HG02970 (cell line): ENCODE results near the gene RIPOR3.
"Not testable (repeated sequence)": the region's sequence is repeated elsewhere in the genome, so short reads cannot be mapped to it uniquely, and the experiment has no call there.

Experiments used
- ATAC-seq: cut with Tn5 transposase; IDR thresholded peaks from one replicate; pipeline ENCODE4 v1.9.1; 2021; ENCODE audit warnings: mild to moderate bottlenecking, moderate library complexity, moderate number of reproducible peaks; ENCODE audit not compliant: unreplicated experiment, low FRiP score

Gene RIPOR3

DNA sequence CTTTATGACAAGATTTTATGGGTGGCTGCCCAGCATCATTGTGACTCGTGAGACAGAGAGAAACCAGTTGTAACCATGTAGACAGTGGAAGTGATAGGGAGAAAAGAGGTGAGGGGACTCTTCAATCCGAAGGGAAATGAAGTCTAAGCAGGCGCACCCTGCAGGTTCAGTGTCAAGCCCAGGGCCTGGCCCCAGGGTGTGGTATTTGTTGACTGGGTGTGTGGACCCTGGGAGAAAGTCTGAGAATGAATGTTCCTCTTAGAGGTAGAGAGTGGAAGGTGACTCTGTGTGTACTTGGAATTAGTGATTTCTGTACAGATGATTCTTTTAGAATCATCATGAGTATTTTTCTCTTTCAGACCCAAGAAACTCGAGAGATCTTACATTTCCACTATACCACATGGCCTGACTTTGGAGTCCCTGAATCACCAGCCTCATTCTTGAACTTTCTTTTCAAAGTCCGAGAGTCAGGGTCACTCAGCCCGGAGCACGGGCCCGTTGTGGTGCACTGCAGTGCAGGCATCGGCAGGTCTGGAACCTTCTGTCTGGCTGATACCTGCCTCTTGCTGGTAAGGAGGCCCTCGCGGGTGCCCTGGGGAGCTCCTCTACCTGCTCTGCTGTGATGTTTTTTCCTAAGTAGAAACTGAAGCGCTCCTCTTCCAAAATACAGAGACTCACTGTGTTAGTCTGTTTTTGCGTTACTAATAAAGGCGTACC is 113.1 kb downstream of the RIPOR3 start:
- ATAC-seq = no peak

DNA sequence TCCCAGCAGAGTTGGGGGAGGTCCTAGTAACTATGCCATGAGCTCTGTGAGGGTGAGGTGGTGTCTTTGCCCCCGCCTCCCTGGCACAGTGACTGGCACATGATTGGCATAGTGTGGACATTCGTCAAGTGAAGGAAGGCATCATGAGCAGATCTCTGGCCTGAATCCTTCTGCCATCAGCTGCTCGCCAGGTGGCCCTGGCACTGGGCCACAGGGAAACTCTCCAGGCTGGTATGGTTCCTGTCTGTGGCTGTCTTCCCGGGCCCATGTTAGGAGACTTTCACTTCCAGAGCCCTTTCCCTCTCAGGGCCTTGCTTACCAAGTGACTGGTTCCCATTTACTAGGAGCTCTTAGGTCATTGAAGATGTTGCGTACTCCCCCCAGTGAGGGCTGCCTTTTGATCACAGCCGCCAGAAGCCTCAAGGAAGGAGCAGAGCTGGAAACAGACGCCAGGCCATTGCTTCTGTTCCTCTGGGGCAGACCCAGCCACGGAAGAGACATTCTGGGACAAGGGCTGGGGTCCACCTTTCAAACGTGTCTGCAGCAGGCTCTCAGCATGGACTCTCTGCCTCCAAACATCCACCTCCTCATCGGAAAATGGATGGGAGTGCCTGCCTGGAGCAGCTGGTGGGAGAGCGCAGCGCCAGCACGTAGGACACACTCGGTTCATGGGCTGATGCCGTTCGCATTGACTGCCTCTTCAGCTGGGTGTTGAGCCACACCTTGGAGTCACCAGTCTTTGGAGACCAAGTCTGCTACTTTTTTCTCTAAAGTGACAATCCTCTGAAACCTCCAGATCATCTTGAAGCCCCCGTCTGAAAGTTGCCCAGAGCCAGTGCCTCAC is 113.9 kb downstream of the RIPOR3 start:
- no peak for ATAC-seq

DNA sequence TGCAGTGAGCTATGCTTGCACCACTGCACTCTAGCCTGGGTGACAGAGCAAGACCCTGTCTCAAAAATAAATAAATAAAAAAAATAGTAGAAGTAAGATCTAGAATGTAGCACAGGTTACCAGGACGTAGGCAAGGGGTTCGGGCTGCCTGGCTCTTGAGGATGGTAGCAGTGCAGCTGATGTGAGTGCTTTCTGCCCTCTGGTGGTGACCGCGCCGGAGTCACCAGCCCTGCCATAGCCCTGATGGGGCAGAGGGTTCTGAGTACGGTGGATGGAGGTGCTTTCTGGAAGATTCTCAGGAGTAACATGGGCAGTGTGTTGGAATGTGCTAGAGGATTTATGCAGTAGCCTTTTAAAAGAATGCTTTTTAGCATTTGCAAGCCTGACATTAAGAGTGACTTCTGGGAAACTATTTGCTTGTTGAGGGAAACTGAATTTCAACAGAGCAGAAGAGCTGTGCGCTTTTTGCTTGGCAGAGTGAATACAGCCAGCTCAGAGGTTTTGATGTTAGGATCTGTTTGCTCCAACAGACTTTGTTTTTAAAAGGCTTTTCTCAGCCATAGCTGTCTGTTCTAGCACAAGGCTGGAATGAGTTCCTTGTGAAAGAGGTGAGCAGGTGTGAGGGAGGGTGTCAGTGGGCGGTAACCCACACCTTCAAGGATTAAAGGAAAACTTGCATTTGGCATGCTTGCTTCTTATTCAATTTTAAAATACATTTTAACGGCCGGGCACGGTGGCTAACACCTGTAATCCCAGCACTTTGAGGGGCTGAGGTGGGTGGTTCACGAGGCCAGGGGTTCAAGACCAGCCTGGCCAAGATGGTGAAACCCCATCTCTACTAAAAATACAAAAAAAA is 115.2 kb downstream of the RIPOR3 start:
- ATAC-seq = no peak

DNA sequence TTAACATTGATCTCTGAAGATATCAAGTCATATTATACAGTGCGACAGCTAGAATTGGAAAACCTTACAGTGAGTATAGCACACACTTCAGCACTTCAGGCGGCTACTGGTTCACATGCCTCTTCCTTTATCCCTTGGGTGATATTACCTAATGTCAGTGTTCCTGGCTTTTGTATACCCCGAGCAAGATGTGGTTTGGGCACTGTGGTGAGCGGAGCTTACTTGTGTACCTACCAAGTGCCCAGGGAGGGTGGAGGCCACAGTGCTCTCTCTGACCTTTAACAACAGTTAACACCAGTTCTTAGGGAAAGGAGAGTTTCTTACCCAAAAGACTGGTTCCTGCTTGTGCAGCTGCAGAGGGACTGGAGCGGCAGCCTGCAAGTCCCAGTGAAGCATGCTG is 116.8 kb downstream of the RIPOR3 start:
- no peak for ATAC-seq

DNA sequence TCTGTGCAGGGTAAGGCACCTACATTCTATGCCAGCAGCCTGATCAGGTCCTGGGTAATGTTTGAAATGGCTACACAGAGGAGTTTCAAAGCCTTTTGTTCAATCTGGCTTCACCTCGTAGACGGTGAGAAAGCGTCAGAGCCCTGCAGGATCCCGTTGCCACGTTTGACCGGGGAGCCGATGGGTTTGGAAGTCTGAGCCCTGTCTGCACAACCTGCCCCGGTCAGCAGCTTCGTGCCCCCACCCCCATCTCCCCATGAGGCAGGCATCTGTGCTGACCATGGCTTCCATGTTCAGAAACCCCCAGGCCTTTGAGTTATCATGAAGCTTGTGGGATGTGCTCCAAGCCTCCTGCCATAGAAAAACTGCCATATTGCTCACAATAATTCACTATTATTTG is 117.2 kb downstream of the RIPOR3 start:
- no peak for ATAC-seq

DNA sequence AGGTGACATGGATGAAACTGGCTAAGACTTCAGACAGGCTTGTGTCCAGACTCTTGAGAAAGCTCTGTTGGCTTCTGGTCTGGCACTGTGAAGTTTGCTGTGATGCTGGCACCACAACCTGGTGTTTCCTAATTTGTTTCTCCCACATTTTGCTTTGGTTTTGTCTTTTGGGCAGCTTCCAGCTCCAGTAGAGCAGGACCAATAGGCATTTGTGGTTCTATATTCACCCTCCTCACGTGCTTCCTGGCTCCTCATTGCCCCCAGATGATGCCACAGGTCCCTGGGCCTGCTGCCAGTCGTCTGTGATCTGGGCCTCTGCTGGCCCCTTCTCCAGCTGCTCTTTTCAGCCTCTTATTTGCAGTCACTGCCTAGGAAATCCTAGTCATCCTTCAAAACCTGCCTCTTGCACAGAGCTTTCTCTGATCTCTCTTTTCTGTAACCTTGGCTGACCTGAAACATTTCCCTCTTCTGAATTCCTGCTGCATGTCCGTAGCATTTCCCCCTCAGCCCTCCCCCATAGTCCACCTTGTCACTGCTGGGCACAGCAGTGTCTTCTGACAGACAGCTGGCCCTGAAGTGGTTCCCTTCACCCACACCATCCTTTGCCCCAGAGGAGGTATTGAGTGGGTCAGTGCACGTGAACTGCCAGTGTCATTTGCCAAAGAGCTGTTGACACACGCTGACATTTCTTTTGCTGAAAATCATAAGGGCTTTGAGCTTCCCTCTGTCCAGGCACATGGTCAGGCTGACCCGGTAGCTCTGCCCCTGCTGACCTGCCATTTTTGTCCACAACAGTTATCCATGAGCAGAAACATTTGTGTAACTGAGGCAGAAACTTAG is 118.2 kb downstream of the RIPOR3 start:
- no peak for ATAC-seq

DNA sequence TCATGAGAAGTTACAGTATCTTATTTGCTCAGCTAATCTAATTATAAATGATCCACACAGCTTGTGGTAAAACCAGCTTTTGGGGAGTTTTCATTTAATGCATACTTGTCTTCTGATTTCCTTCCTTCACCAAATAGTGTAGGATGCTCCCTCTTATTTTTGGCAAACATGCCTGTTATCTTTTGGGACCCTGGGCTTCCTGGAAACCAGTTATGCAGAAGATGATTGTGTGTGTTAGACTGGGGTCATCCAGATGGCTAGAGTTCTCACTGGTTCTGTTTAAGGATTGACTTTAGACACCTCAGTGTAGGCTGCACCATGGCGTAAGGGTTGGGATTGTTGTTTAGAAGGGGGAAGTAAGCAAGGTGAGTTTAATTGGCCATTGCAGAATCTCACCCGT is 119.9 kb downstream of the RIPOR3 start:
- no peak for ATAC-seq

DNA sequence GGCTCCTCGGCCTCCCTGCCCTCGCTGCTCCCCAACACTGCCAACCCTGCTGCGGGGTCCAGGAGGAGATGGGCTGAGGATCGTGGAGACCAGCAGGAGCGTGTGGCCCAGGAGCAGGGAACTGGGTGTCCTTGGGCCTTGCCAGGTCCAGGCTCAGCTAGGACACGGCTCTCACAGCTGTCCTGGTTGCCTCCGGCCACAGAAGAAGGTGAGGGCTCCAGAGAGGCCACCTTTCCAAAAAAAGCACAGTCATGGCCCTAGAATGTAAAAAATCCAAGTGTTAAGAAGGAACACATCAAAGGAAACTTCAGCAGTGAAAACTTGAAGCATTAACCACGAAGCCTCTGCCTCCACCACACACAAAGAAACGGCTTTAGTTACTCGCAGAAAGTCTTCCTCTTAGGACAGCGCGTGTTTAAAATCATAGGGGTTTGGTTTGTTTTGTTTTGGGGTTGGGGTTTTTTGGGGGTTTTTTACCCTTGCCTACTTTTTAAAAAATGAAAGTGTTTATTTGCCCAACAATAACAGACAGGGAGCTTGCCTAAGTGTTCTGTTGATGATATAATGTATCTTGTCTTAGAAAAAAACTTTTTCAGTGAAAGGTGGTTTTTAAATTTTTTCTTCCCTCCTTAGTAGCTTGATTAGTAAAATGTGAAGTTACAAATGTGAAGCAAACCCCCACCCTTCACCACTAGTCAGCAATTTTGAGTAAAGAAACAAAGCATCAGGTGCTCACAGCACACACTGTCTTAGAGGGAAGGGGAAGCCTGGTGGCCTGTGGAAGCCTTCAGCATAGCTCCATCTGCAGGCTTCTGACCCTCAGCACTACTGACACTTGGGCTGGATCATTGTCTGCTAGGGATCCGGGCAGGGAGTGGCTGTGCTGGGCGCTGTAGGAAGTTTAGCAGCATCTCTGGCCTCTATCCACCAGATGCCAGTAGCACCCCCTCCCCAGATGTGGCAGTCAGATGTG is 121.2 kb downstream of the RIPOR3 start:
- no peak for ATAC-seq

DNA sequence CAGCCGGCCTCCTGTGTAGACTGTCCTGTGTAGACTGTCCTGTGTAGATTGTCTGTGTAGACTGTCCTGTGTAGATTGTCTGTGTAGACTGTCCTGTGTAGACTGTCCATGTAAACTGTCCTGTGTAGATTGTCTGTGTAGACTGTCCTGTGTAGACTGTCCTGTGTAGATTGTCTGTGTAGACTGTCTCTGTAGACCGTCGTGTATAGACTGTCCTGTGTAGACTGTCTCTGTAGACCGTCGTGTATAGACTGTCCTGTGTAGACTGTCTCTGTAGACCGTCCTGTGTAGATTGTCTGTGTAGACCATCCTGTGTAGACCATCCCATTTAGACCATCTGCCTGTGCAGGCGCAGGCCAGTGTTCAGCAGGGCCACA is 121.9 kb downstream of the RIPOR3 start:
- ATAC-seq = not testable (repeated sequence)

DNA sequence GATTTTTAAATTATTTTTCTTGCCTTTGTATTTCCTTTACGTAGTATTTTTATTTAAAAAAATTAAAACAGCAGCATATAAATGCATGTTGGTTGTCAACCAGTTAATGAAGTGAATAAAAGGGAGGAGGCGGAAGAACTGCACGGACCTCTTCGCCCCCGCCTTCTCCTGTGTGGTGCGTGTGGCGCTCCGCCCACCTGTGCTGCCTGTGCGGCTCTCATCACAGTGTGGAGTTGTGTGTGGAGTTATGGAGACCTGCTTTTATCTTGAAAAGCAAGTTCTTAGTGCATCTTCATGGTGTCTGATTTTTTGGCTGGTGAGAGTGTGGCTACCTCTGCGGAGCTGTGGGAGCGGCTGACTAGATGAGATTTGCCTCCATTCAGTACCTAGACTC is 122.8 kb downstream of the RIPOR3 start:
- no peak for ATAC-seq

DNA sequence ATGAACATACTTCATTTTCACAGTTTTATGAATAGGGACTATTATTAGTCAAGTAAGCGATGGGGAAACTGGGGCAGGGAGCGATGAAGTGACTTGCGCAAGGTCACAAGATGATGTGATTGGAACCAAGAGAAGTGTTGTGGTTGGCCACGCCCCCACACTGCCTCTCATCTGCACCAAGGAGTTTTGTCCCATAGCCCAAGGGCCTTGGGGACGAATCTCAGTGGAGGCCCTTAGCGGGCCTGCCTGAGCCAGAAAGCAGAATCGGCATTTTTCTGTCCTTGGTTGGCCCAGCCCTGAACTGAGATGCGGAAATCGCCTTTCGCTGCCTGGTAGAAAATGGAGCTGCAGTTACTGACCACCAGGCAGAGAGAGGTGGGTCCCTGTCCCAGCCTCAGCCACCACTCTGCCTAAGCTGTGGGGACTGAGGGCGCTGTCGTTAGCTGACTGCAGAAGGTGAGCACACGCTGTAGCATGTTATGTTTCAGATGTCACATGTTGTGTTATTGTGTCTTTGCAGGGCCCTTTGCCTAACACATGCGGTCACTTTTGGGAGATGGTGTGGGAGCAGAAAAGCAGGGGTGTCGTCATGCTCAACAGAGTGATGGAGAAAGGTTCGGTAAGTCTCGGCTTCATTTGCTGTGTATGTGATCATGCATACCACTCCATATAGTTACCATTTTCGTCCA is 123.3 kb downstream of the RIPOR3 start:
- ATAC-seq = no peak

DNA sequence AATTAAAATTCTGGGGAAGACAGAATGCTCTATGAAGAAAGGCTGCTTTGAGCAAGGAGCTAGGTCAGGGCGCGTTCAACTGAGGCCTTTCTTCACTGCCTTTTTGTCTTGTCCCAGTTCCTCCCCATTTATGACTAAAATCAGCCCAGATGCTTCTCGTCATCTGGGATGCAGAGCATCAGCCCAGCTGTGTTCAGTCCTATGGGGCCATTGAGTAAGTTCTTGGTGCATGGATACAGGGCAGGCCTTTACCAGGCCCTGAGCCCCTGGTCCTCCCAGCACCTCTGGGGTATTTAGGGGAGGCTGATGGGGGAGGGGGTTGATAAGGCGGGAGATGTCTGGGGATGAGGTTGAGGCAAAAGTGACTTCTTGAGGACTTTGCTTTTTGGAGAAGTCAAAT is 125.5 kb downstream of the RIPOR3 start:
- no peak for ATAC-seq

DNA sequence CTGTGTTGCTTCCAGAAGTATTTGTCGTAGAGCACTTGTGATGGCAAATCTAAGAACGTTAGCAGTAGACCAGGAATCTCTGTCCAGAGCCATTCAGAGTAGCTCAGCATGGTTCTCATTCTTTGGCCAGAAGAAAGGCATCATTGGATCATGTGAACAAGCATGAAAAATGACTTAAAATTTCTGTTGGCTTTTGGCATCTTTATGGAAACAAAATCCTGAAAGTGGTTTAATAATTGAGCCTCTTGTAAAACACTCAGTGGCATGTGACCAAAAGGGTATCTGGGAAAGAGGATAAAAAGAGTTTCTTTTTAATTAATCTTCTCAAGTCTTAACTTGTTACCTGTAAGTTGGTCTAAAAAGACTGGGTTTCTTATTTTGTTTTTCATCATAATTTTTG is 126.0 kb downstream of the RIPOR3 start:
- no peak for ATAC-seq

DNA sequence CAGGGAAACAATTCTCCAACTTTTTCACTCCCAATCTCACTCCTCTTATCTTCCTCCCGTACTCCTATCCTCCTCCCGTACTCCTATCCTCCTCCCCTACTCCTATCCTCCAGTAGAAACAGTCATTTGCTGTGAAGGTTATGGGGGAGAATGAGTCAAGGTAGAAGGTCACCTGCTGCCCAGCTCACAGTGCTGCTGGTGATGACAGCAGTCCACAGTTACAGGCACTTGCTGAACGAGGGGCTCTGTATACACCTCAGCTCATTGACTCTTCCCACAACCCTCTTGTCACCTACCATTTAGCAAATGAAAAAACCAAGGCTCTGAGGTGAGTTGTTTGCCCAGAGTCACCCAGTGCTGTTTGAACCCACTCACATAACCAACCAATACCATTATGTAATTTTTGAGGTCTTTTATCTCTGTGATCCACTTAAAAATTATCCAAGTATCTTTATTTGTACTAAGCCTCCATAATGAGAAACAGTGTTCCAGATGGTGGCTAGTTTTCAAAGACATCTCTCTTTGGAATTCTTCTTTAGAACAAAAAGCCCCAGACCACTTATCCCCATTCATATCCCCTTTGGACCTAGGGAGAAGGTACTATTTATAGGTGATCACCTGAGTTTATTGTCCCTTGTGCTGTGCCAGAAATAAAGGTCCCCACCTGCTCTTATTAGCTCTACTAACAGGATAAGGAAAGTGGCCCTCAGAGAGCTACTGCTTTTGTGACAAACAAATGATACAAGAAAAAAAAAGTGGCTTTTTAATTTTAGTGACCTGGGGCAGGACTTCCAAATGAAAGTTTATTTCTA is 128.0 kb downstream of the RIPOR3 start:
- ATAC-seq = no peak

DNA sequence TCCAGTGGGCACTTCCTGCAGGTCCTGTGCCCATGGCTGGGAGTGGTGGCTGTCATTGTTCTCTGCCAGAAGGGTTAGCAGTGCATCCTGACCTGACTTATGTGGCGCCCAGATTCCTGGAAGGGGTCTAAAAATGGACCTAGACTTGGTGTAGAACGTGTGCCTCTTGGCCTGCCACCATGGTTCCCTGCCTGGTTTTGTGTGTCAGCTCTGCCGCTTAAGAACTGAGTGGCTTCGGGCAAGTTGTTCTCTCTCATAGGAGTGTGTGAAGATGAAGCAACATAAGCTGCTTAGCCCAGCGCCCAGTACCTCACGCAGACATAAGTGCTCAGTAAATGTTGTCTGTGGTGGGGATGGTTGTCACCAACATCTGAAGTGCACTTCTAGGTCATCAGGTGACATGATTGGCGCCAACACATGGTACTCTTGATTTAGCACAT is 129.1 kb downstream of the RIPOR3 start:
- ATAC-seq = no peak

DNA sequence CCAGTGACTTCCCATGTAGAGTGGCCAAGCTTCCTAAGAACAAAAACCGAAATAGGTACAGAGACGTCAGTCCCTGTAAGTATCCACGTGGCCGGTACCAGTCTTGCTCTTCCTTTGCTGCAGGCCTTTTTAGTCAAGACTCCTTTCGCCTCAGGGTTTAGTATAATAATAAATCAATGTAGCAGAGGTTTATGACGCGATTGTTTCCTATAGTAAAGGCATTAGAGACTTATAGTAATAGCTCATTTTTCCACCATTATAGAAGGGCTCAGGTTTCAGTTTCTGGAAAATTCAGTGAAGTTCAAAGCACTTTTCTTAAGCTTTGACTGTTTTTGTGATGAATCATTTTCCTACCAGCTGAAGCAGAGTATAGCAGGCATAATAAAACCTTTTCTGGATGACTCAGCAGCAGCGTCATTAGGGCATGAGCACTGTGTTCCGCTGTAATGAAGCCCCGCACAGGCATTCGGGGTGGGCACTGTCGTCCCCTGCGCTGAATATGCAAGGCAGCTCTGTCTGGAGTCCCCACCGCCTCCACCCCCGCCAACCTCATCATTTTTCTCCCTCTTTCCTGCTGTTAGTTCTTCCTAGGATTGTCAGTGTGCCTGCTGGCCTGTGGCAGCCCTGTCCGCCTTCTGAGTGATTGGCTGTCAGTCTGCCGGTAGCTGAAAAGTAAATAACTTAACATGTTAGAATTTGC is 129.8 kb downstream of the RIPOR3 start:
- no peak for ATAC-seq

DNA sequence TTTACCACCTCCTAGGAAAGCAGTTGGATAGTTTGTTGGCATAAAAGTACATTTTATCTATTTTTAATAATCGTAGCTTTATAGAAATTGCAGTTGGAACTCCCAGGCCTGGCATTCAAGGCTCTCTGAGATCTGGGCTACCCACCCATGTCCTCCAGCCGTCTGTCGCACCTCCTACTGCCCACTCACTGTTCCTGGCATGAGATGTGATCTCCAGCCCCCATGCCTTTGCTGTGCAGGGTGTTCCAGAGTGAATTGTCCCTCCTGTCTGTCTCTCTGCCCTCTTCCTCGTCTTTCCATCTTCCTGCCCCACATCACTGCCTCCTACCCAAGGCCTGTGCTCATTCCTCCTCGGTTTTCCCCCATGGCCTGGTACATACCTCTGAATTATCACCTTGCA is 130.5 kb downstream of the RIPOR3 start:
- ATAC-seq = no peak
